Measurements from ENCODE around the gene ADGRB3.
"Not testable (repeated sequence)": the region's sequence is repeated elsewhere in the genome, so short reads cannot be mapped to it uniquely, and the experiment has no call there.

ADGRB3 gene

DNA sequence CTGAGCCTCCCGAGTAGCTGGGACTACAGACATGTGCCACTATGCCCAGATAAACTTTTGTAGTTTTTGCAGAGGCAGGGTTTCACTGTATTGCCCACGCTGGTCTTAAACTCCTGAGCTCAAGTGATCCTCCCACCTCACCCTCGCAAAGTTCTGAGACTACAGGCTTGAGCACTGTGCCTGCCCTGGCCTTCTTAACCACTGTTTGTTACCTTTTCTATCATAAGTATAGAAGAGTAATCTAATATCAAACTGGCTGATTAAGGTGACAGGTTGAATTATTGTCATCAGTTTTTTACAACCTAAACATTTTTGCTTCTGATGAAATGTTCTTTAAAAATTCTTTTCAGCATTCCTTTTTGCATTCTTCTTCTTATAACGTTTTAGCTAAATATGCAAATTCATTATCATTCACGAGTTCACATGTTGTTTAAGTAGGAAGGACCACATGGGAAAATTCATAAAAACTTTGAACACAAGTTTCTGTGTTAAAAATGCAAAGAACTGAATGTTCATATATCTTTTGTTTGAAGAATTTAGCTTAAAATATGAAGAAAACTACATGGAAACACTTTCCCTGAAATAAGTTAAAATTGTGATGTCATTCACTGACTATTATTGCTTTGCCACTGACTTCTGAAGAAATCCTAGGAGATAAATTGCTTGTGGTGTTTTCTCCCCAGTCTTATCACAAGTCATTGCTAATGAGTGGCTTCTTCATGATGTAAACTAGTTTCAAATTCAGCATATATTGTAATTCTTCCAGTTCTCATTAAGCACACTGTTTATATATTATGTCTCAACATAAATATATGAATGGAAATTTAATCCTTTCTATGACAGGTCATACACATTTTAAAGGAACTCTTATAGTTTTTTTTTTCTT is 106.7 kb downstream of the ADGRB3 start:
- no peak for DNase-seq (ENCODE audit: low read depth)

DNA sequence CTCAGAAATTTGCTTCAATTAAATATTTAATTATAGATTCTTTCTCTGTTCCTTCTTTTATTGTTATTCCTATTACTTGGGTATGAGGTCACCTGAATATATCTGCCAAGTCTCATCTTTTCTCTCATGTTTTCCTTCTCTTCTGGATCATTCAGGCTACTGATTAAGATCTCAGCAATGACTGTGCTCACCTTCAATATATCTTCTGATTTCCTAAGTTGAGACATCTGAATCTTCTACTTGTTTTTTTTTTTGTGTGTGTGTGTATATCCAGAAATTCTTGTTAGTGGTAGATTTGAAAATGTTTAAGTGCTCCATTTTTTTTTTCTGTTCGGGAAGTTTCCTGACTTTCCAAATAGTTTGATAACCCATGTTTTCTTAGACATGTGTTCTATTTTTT is 108.0 kb downstream of the ADGRB3 start:
- no peak for DNase-seq (ENCODE audit: low read depth)

- not testable (repeated sequence) for DNase-seq (ENCODE audit: low read depth)
Observed at GRCh38 chr6:68744376-68744775, 109.3 kb downstream of the ADGRB3 start.

DNA sequence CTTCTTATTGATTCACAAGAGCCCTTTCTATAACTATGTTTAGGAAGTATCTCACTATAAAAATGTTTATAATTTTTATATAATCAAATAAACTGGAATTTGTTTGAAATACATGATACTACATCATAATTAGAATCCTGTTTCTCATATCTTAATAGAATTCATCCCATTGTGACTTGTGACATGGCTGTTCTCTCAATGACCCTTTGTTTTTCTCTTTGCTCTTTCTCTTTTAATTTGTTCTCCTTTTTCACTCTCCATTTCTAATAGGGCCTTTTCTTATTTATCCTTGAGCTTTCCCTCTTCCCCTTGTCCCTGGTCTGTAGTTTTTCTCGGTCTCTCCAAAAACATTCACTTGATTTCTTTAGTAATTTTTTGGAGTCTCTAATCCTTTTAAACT is 111.3 kb downstream of the ADGRB3 start:
- DNase-seq (ENCODE audit: low read depth), result no peak

DNA sequence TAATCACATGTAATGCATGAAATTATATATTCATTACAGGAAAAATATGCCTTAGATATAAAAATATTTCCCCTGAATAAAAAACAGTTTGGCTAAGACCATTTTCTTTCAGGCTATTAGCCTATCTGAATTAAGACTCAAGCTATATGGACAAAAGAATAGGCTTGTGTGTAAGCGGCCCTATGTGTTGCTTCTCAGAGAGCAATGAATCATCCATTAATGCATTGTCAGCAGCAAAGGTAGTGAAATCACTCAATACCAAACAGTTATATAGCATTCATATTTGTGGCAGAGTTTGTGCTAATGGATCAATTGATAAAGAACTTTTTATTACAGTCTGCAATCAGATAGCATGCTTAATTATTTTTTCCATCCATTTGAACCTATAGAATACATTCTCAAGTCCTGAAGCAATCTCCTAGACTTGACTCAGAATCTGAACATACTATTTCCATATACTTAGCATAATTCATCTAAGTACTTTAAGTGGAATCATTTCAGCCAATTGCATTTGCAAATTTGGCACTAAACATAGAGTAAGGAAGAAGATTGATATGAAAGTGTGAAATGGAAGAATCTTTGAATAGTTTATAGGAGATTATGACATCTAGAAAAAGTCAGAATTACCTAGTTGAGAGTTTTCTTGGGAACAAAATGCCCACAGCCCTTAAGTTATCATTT is 112.2 kb downstream of the ADGRB3 start:
- no peak for DNase-seq (ENCODE audit: low read depth)

- DNase-seq (ENCODE audit: low read depth), result not testable (repeated sequence)
Observed at GRCh38 chr6:68747832-68748231, 112.8 kb downstream of the ADGRB3 start.

DNA sequence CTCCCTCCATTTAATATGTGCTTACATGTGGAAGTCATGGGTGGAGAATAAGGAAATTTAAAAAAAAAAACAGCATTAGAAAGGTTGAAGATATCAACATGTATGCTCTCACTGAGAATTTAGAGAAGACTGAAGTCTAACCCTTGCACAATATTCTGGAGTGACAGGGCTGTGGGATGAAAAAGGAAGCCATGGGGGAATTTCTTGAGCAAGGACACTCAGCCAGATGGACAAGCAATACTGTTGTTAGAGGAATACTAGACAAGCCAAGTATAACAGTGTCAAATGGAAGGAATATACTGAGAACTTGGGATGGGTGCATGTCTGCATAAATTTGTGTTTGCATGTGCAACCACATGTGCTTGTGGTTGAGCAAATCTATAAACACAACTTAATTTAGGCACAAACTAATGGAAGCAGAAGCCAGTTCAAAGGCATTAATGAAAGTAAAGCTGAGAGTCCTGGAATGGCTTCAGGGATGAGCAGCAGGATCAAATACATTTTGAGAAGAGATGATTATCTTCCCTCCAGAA is 119.7 kb downstream of the ADGRB3 start:
- DNase-seq (ENCODE audit: low read depth), result no peak

GRCh38 chr6:68756454-68757375 is 121.6 kb downstream of the ADGRB3 start:
- DNase-seq (ENCODE audit: low read depth), result no peak

- no peak for DNase-seq (ENCODE audit: low read depth)
Observed at GRCh38 chr6:68757821-68758220, 122.7 kb downstream of the ADGRB3 start.

- no peak for DNase-seq (ENCODE audit: low read depth)
Observed at GRCh38 chr6:68758559-68758958, 123.5 kb downstream of the ADGRB3 start.

DNA sequence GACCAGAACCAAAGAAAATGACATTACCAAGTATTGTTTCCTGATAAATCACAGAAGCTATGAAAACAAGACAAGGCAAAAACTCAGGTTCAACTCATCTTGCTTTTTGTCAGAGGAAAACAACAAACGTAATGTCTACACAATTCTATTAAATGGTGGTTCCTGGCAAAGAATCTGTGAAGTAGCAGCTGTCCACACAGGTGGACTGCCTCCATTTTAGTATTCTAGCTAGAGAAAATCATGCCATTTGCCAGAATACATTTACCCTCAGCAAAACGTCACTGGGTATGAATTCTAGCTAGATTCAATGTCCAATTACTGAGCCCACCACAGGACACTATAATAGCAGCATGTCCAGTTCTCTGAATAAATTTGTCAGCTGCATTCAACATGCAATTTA is 125.4 kb downstream of the ADGRB3 start:
- no peak for DNase-seq (ENCODE audit: low read depth)

DNA sequence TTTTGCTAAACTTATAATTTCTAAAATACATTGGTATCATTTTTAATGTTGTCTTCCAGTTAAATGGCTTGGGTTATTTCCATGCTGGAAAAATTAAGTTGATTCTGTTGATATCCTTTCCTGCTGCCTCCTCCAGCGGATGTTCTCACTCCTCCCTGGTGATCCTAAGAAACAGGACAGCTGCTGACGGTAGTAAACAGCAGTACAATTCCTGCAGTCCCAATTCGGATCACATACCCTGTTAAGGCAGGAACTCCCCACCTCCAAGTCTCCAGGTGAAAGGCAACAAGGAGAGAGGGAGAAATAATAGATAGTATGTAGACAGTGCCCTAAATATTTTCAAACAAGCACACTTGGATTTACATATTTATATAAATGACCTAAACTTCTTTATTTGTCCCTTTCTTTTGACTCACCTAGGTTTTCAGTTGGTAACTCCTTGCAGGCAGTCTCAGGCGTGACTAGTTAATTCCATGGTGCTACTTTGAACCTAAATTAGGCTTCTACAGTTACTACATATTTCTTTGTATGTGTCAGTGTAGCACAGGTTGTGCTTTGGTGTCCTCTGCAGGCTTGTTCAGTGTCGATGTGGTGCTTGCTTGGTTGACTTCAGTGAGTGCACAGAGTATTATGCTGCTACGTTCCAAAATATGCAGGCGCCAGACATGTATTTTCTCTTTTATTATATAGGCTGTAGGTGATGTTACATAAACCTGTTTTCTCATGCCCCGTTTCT is 126.0 kb downstream of the ADGRB3 start:
- DNase-seq (ENCODE audit: low read depth), result no peak

DNA sequence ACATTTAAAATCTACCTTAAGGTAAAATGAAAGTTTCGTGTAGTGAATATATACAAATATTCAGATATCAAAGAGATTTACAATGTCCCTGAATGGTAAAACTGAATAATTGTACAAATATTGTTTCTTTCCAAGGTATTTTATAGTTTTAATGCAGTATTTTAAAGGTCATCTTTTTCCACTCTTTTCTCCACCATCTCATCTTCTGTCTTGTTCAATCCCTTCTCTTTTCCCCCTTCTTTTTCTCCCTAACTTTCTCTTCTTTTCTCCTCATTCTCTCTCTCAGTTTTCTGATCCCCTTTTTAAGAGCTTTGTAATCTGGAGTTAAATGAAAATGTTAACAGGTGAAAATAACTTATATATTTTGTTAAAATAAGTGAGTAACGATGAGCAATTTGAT is 126.9 kb downstream of the ADGRB3 start:
- DNase-seq (ENCODE audit: low read depth), result no peak

GRCh38 chr6:68771426-68771825 is 136.3 kb downstream of the ADGRB3 start:
- no peak for DNase-seq (ENCODE audit: low read depth)

GRCh38 chr6:68774843-68775242 is 139.8 kb downstream of the ADGRB3 start:
- no peak for DNase-seq (ENCODE audit: low read depth)

DNA sequence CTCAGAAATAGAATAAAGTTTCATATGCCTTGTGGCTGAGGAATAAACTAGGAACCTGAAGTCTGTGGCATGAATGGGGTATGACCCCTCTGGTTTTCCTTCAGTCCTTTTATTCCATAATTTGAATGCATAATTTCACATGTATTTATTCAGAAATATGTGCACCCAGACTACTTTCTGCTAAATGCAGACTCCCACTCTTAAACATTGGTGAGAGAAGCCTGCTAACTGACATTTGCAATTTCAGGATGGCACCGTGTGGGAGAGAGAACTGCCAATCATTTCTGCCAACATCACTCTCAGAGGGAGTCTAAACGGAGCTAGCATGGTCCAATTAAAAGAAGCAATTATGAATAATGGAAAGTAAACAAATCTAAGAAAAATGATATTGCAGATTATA is 141.3 kb downstream of the ADGRB3 start:
- DNase-seq (ENCODE audit: low read depth), result no peak

GRCh38 chr6:68777956-68778355 is 142.9 kb downstream of the ADGRB3 start:
- DNase-seq (ENCODE audit: low read depth), result no peak

DNA sequence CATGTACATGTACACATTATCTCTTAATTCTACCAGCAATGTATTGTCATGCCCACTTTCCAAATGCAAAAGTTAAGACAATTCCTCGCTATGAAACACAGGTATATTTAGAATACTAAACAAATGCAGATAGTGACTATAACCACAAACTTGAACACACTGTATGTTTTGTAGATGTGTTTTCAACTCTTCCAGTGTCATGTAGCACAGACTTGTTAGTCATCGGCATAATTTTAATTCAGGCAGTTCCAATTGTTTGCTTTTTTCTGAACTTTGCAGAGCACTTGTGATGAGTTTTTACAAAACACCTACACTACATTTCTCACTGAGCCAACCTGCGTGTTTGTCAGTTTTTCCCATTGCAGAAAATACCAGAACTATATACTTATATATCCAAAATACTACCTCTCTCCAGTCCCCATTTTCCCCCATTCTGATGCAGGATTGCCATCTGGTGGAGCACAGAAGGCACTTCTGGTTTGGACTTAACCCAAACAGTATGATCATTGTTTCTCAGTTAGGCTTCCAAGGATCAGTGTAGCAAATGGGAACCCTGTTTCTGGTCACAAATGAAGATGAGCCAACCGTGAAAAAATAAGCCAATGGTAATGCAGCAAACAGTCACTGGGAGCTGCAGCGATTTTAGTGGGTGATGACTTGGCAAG is 143.4 kb downstream of the ADGRB3 start:
- no peak for DNase-seq (ENCODE audit: low read depth)

GRCh38 chr6:68779366-68779765 is 144.3 kb downstream of the ADGRB3 start:
- DNase-seq (ENCODE audit: low read depth), result no peak

DNA sequence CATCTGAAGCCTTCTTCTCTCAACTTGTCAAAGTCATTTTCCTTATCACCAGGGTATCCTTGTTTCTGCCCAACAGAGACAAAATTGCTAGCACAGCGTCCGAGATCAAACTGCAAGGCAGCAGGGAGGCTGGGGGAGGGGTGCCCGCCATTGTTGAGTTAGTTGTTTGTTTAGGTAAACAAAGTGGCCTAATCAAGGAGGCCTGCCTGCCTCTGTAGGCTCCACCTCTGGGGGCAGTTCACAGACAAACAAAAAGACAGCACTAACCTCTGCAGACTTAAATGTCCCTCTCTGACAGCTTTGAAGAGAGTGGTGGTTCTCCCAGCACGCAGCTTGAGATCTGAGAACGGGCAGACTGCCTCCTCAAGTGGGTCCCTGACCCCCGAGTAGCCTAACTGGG is 155.0 kb downstream of the ADGRB3 start:
- not testable (repeated sequence) for DNase-seq (ENCODE audit: low read depth)

DNA sequence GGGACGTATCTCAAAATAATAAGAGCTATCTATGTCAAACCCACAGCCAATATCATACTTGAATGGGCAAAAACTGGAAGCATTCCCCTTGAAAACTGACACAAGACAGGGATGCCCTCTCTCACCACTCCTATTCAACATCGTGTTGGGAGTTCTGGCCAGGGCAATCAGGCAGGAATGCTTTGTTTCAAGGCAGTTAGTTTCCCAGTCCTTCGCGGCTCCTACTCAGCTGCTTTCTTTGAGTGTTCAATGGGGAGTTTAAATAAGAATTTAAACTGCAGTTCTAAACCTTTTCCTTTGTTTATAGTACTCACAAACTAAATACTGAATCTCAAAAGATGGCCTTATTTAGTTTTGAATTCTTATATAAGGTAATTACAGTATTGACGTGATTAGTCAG is 179.9 kb downstream of the ADGRB3 start:
- DNase-seq (ENCODE audit: low read depth), result not testable (repeated sequence)

All from activated T-cell treated with anti-CD3 and anti-CD28 coated beads for 48 hours (primary cell).